Muscle of leg (tissue), 11 donors: ENCODE measurements around the gene ARHGEF9. TPM values are rescaled to one million over a fixed set of nuclear protein-coding genes. Genes with fewer than 3 reads are reported as not detected.
"Not testable (repeated sequence)": the region's sequence is repeated elsewhere in the genome, so short reads cannot be mapped to it uniquely, and the experiment has no call there.

ENCODE experiments used
- DNase-seq: peaks from one replicate; pipeline ENCODE4 v3.0.0; 2013
- H3K27ac ChIP-seq: one replicate; pipeline ENCODE4 v1.5.1; 2013; ENCODE audit warnings: mild to moderate bottlenecking, low read length, control low read depth
- H3K27me3 ChIP-seq: one replicate; pipeline ENCODE4 v1.6.1; 2013; ENCODE audit warnings: low read length; ENCODE audit not compliant: control insufficient read depth, insufficient read depth
- H3K36me3 ChIP-seq: one replicate; pipeline ENCODE4 v1.6.1; 2013; ENCODE audit warnings: low read length; ENCODE audit not compliant: control insufficient read depth, insufficient read depth
- H3K4me1 ChIP-seq: one replicate; pipeline ENCODE4 v1.6.1; 2013; ENCODE audit warnings: low read length; ENCODE audit not compliant: control insufficient read depth, insufficient read depth
- H3K4me3 ChIP-seq: one replicate; pipeline ENCODE4 v1.5.1; 2013; ENCODE audit warnings: low read length, control low read depth
- H3K9me3 ChIP-seq: replicated peaks from 2 replicates; pipeline ENCODE4 v1.6.1; 2013; ENCODE audit warnings: low read depth, low read length; ENCODE audit not compliant: control insufficient read depth
- WGBS: methylation state at CpG from one replicate; pipeline ENCODE4 v1.1.5; 2013; ENCODE audit warnings: missing lambda C conversion rate; ENCODE audit not compliant: insufficient coverage; 5-methylcytosine and 5-hydroxymethylcytosine counted together
- polyA plus RNA-seq, 8 donors: library from polyadenylated mRNA; unstranded; fragments of 120-200 nt; gene quantifications; one replicate each; pipeline versions ENCODE4 v1.2.1 to v1.2.3, GENCODE V29; 2013; ENCODE audit warnings: inconsistent platforms in 1 of 8, low replicate concordance in 1 of 8; ENCODE audit not compliant: insufficient read length in 8 of 8, insufficient read depth in 1 of 8
- total RNA-seq: library from RNA; stranded (reverse); fragments of 120-200 nt; gene quantifications from one replicate; pipeline ENCODE4 v1.2.4, GENCODE V29; 2013

The ARHGEF9 gene
- total and polyA plus RNA-seq, 9 donors = 20.8 to 25.3 (median 22.0) TPM

DNA sequence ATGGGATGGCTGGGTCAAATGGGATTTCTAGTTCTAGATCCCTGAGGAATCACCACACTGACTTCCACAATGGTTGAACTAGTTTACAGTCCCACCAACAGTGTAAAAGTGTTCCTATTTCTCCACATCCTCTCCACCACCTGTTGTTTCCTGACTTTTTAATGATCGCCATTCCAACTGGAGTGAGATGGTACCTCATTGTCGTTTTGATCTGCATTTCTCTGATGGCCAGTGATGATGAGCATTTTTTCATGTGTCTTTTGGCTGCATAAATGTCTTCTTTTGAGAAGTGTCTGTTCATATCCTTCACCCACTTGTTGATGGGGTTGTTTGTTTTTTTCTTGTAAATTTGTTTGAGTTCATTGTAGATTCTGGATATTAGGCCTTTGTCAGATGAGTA, 139.3 kb downstream of the ARHGEF9 start:
- H3K4me3 ChIP-seq, H3K36me3 ChIP-seq, H3K27ac ChIP-seq, DNase-seq, H3K27me3 ChIP-seq, H3K9me3 ChIP-seq, H3K4me1 ChIP-seq: not testable (repeated sequence)
- no CpG with 5 or more reads among the region's 2 CpGs for WGBS

DNA sequence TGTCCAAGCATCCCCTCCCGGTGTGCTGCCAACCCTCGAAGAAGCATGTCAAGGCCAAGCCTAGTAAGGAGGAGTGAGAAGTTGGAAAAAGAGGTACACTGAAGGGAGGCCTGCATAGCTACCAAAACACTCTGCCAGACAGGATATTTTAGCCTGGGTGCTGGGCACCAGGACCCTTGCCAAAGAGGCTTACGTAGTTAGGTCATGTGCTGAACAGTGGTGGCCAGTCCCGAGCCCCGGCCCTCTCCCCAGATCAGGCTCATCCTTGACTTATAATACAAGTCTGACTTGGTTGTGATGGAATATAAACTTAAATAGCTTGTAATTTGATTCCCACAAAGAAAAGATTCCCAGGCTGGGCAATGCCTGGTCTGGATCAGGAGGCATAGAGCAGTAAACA, 149.3 kb downstream of the ARHGEF9 start:
- no peak overlapping the region for H3K27ac ChIP-seq
- H3K4me3 ChIP-seq = no peak overlapping the region
- peaks cover 21% of the 10 kb centered on the region for H3K36me3 ChIP-seq
- H3K9me3 ChIP-seq = peaks cover 17% of the 10 kb centered on the region
- DNase-seq = no peak
- no peaks in the 10 kb centered on the region for H3K4me1 ChIP-seq
- WGBS = 100% methylated on average over 1 of the region's 5 CpGs
- no peaks in the 10 kb centered on the region for H3K27me3 ChIP-seq

DNA sequence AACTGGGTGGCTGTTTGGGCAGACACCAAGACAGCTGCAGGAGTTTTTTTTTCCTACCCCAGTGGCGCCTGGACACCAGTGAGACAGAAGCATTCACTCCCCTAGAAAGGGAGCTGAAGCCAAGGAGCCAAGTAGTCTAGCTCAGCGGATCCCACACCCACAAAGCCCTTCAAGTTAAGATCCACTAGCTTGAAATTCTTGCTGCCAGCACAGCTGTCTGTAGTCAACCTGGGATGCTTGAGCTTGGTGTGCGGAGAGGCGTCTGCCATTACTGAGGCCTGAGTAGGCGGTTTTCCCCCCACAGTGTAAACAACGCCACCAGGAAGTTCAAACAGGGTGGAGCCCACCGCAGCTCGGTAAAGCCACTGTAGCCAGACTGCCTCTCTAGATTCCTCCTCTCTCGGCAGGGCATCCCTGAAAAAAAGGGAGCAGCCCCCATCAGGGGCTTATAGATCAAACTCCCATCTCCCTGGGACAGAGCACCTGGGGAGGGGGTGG, 171.4 kb downstream of the ARHGEF9 start:
- 82% methylated on average over 7 of the region's 9 CpGs for WGBS
- no peak for DNase-seq

GRCh38 chrX:63585936-63586335, 199.1 kb downstream of the ARHGEF9 start:
- DNase-seq = no peak
- H3K27me3 ChIP-seq = no peaks in the 10 kb centered on the region
- H3K9me3 ChIP-seq = no peaks in the 10 kb centered on the region
- no peak overlapping the region for H3K27ac ChIP-seq
- no peaks in the 10 kb centered on the region for H3K4me1 ChIP-seq
- H3K36me3 ChIP-seq = no peaks in the 10 kb centered on the region
- H3K4me3 ChIP-seq = no peak overlapping the region
- 100% methylated on average over 1 of the region's 5 CpGs for WGBS

More for the DNA sequence above, 171.4 kb downstream of the ARHGEF9 start:
- H3K27me3 ChIP-seq = no peaks in the 10 kb centered on the region
- no peaks in the 10 kb centered on the region for H3K36me3 ChIP-seq
- no peak overlapping the region for H3K4me3 ChIP-seq
- no peak overlapping the region for H3K27ac ChIP-seq
- no peaks in the 10 kb centered on the region for H3K9me3 ChIP-seq
- no peaks in the 10 kb centered on the region for H3K4me1 ChIP-seq
